HTR-8/SVneo (cell line): ENCODE data around the gene AKTIP.
"Not testable (repeated sequence)": the region's sequence is repeated elsewhere in the genome, so short reads cannot be mapped to it uniquely, and the experiment has no call there.

Experiments
- DNase-seq: peaks from one replicate; pipeline ENCODE4 v3.0.0; 2011; ENCODE audit warnings: low spot score, mixed read lengths; ENCODE audit not compliant: insufficient read length
- FAIRE-seq: peaks from 2 replicates; lab custom pipeline; 2011; peaks lifted over from hg19 to GRCh38; lab: Jason Lieb, UNC

AKTIP gene

GRCh38 chr16:53502331-53503269 is at the start of gene AKTIP:
Gene AKTIP, minus strand, starts transcription at chr16:53503209. Its CDS starts 2,950 bp downstream, at chr16:53500259.
- peak; percentile 28 for DNase-seq
- no peak for FAIRE-seq

- FAIRE-seq, result peak; percentile 83
- DNase-seq, result peak; percentile 75
These were observed 47.1 kb upstream of the AKTIP start for GRCh38 chr16:53549970-53550690.

- FAIRE-seq, result no peak
- DNase-seq, result no peak
These were observed 44.0 kb upstream of the AKTIP start for GRCh38 chr16:53546988-53547391.

- no peak for DNase-seq
These were observed 42.4 kb upstream of the AKTIP start for GRCh38 chr16:53545433-53545832.

GRCh38 chr16:53542283-53542682 is 39.3 kb upstream of the AKTIP start:
- FAIRE-seq (no peak), DNase-seq (no peak)

More at GRCh38 chr16:53545433-53545832, 42.4 kb upstream of the AKTIP start:
- FAIRE-seq, result no peak

GRCh38 chr16:53541326-53541725 is 38.3 kb upstream of the AKTIP start:
- DNase-seq (no peak), FAIRE-seq (no peak)

- not testable (repeated sequence) for FAIRE-seq, DNase-seq
These were observed 37.0 kb upstream of the AKTIP start for GRCh38 chr16:53539759-53540718.

GRCh38 chr16:53539346-53539745 is 36.3 kb upstream of the AKTIP start:
- FAIRE-seq, DNase-seq: not testable (repeated sequence)

- DNase-seq, result no peak
- FAIRE-seq, result no peak
These were observed 34.6 kb upstream of the AKTIP start for GRCh38 chr16:53537626-53538025.

- DNase-seq, result no peak
These were observed 31.2 kb upstream of the AKTIP start for GRCh38 chr16:53534206-53534605.

GRCh38 chr16:53530741-53531140 is 27.7 kb upstream of the AKTIP start:
- FAIRE-seq (no peak), DNase-seq (no peak)

More at GRCh38 chr16:53534206-53534605, 31.2 kb upstream of the AKTIP start:
- FAIRE-seq, result no peak

GRCh38 chr16:53530046-53530445 is 27.0 kb upstream of the AKTIP start:
- no peak for DNase-seq
- FAIRE-seq, result no peak

- no peak for DNase-seq
- no peak for FAIRE-seq
These were observed 26.5 kb upstream of the AKTIP start for GRCh38 chr16:53529513-53529912.

- DNase-seq (no peak), FAIRE-seq (no peak)
These were observed 25.8 kb upstream of the AKTIP start for GRCh38 chr16:53528797-53529196.

- DNase-seq (no peak), FAIRE-seq (no peak)
These were observed 21.1 kb upstream of the AKTIP start for GRCh38 chr16:53523971-53524548.

- no peak for DNase-seq
- no peak for FAIRE-seq
These were observed 20.3 kb upstream of the AKTIP start for GRCh38 chr16:53523126-53523804.

GRCh38 chr16:53519417-53520091 is 16.5 kb upstream of the AKTIP start:
- DNase-seq (no peak), FAIRE-seq (no peak)
